Testis (tissue), 3 donors: ENCODE results near the gene RIN1. TPM values are rescaled to one million over a fixed set of nuclear protein-coding genes. Genes with fewer than 3 reads are reported as not detected.

Experiments used
- DNase-seq: peaks from one replicate; pipeline ENCODE4 v3.0.0-alpha.2; 2019
- H3K27ac ChIP-seq, 2 donors: fragments of 200-600 bp; sonication (generic); one replicate each; pipeline ENCODE4 v1.5.1; 2019
- H3K27me3 ChIP-seq: fragments of 200-600 bp; sonication (generic); one replicate; pipeline ENCODE4 v1.5.1; 2019
- H3K36me3 ChIP-seq: fragments of 200-600 bp; sonication (generic); one replicate; pipeline ENCODE4 v1.5.1; 2017; ENCODE audit warnings: low read depth; ENCODE audit errors: missing control alignments
- H3K4me1 ChIP-seq: fragments of 200-600 bp; sonication (generic); one replicate; pipeline ENCODE4 v1.5.1; 2019
- H3K4me3 ChIP-seq, 2 donors: fragments of 200-600 bp; sonication (generic); one replicate each; pipeline ENCODE4 v1.5.1; 2017 to 2019
- H3K9me3 ChIP-seq: fragments of 200-600 bp; sonication (generic); one replicate; pipeline ENCODE4 v1.5.1; 2017
- CTCF ChIP-seq, 3 experiments: fragments of 450-650 bp in 2 of 3; fragments of 200-600 bp in 1 of 3; sonication (generic) in 1 of 3; IDR thresholded peaks; one replicate each; pipeline ENCODE4 v1.5.1; 2016 to 2019; ENCODE audit warnings: antibody characterized with exemption in 3 of 3, mild to moderate bottlenecking in 2 of 3, moderate library complexity in 1 of 3
- POLR2A ChIP-seq: fragments of 450-650 bp; IDR thresholded peaks from one replicate; pipeline ENCODE4 v1.6.1; 2017; ENCODE audit warnings: antibody characterized with exemption, mild to moderate bottlenecking, moderate library complexity
- WGBS, 2 donors: methylation state at CpG; one replicate each; pipeline ENCODE4 v1.1.5; 2018; 5-methylcytosine and 5-hydroxymethylcytosine counted together
- intact Hi-C: fragments of 100-400 bp; cut with DNase I; formaldehyde crosslinking; loops from one replicate; pipeline ENCODE4 v1.15.1; 2023; ENCODE audit warnings: low total_unique reads
- polyA plus RNA-seq: library from polyadenylated mRNA; stranded (reverse); fragments of 350-450 nt; fragmentation: Illumina TruSeq; extraction: RNeasy Lipid Tissue Mini Kit (QIAGEN cat#74804); gene quantifications from one replicate; pipeline ENCODE4 v1.2.3, GENCODE V29; 2014; ENCODE audit warnings: low read depth, low replicate concordance; ENCODE audit not compliant: insufficient read depth
- small RNA-seq, 2 donors: library from RNA; depleted of rRNA; stranded (forward); fragments of <200 nt; gene quantifications; one replicate each; pipeline ENCODE3, GENCODE V24; 2016
- total RNA-seq, 2 donors: library from RNA; depleted of rRNA; stranded (reverse); fragments of >200 nt; gene quantifications; one replicate each; pipeline ENCODE4 v1.2.3, GENCODE V29; 2016

RIN1 gene
- total and polyA plus RNA-seq, 3 donors from 2014 or later = 4.7 to 8.5 (median 8.2) TPM

- intact Hi-C loops = no loop called here
- peaks cover 17% of the 10 kb centered on the region for H3K4me1 ChIP-seq
- no peak overlapping the region for H3K27ac ChIP-seq
- H3K4me3 ChIP-seq = no peak overlapping the region
- no peaks in the 10 kb centered on the region for H3K36me3 ChIP-seq
- no peaks in the 10 kb centered on the region for H3K9me3 ChIP-seq
- DNase-seq = no peak
- H3K27me3 ChIP-seq = no peaks in the 10 kb centered on the region
- TF ChIP-seq CTCF (IDR thresholded peaks at IDR 0.05) (no peak), POLR2A (no peak)
- 83 to 91% methylated on average over 6 to 13 of the region's 13 CpGs for WGBS, 2 donors
Measured at GRCh38 chr11:66285250-66285947, 50.8 kb downstream of the RIN1 start.

- intact Hi-C loops = no loop called here
- Histone ChIP-seq H3K9me3 (no peaks in the 10 kb centered on the region), H3K4me3 (no peak overlapping the region), H3K4me1 (peaks cover 11% of the 10 kb centered on the region), H3K27ac (no peak overlapping the region), H3K27me3 (no peaks in the 10 kb centered on the region), H3K36me3 (no peaks in the 10 kb centered on the region)
- TF ChIP-seq POLR2A (no peak), CTCF (IDR thresholded peaks at IDR 0.05) (no peak)
- no peak for DNase-seq
- WGBS, 2 donors = 95 to 96% methylated on average over 8 to 16 of the region's 16 CpGs
Measured at GRCh38 chr11:66284526-66285078, 51.6 kb downstream of the RIN1 start.

- intact Hi-C loops = no loop called here
- Histone ChIP-seq H3K27me3 (no peaks in the 10 kb centered on the region), H3K4me3 (no peak overlapping the region), H3K4me1 (peaks cover 11% of the 10 kb centered on the region), H3K36me3 (no peaks in the 10 kb centered on the region), H3K9me3 (no peaks in the 10 kb centered on the region), H3K27ac (no peak overlapping the region)
- DNase-seq = no peak
- no peak for TF ChIP-seq POLR2A
- TF ChIP-seq CTCF (IDR thresholded peaks at IDR 0.05) = no peak
- WGBS, 2 donors = 78 to 87% methylated on average over 9 to 13 of the region's 14 CpGs
Measured at GRCh38 chr11:66283461-66284105, 52.7 kb downstream of the RIN1 start.

- Histone ChIP-seq H3K9me3 (no peaks in the 10 kb centered on the region), H3K36me3 (no peaks in the 10 kb centered on the region), H3K4me1 (peaks cover 5% of the 10 kb centered on the region), H3K27ac (no peak overlapping the region), H3K4me3 (no peak overlapping the region), H3K27me3 (no peaks in the 10 kb centered on the region)
- TF ChIP-seq CTCF (IDR thresholded peaks at IDR 0.05) (peak; percentile 99 to 100 (median 100)), POLR2A (no peak)
- WGBS, 2 donors = 13 to 38% methylated on average over 10 to 35 of the region's 35 CpGs
- intact Hi-C loops = no loop called here
- DNase-seq = peak; percentile 99
Measured at GRCh38 chr11:66282468-66283455, 53.5 kb downstream of the RIN1 start.

Small RNA genes within 50 kb of the gene (small RNA-seq; reads per million reads assigned to genes)
- gene RF00017 = 0 reads per million in 2 donors

Other genes starting within 250 kb of the RIN1 start
- 10 to 100 TPM; 45.9 to 53.5 TPM for gene KLC2, start 78.7 kb downstream of the RIN1 start, total RNA-seq
- gene KLC2, start 78.7 kb downstream of the RIN1 start, polyA plus RNA-seq = 51.7 TPM
- 100 to 1,000 TPM in 1 of 2 donors, 10 to 100 TPM in 1; 63.2 to 107 TPM for gene RAB1B, start 67.8 kb downstream of the RIN1 start, total RNA-seq
- gene RAB1B, start 67.8 kb downstream of the RIN1 start, polyA plus RNA-seq = 180 TPM
- gene CNIH2, start 58.3 kb downstream of the RIN1 start, total RNA-seq = 1 to 10 TPM; 4.0 to 7.4 TPM
- gene CNIH2, start 58.3 kb downstream of the RIN1 start, polyA plus RNA-seq = 17.3 TPM
- 10 to 100 TPM; 60.5 to 94.1 TPM for gene YIF1A, start 47.3 kb downstream of the RIN1 start, total RNA-seq
- gene YIF1A, start 47.3 kb downstream of the RIN1 start, polyA plus RNA-seq = 82.6 TPM
- 1 to 10 TPM; 1.4 to 1.7 TPM for gene TMEM151A, start 44.5 kb downstream of the RIN1 start, total RNA-seq
- gene TMEM151A, start 44.5 kb downstream of the RIN1 start, polyA plus RNA-seq = 0.90 TPM
- 1 to 10 TPM; 3.9 to 6.4 TPM for gene CD248, start 19.4 kb downstream of the RIN1 start, total RNA-seq
- gene CD248, start 19.4 kb downstream of the RIN1 start, polyA plus RNA-seq = 35.5 TPM
- gene BRMS1, start 8.7 kb upstream of the RIN1 start, total RNA-seq = 10 to 100 TPM; 55.5 to 59.4 TPM
- gene BRMS1, start 8.7 kb upstream of the RIN1 start, polyA plus RNA-seq = 67.5 TPM
- 10 to 100 TPM; 28.2 to 45.1 TPM for gene B4GAT1, start 11.2 kb upstream of the RIN1 start, total RNA-seq
- 23.2 TPM for gene B4GAT1, start 11.2 kb upstream of the RIN1 start, polyA plus RNA-seq
- 1 to 10 TPM; 1.6 to 3.1 TPM for gene SLC29A2, start 35.3 kb upstream of the RIN1 start, total RNA-seq
- 1.2 TPM for gene SLC29A2, start 35.3 kb upstream of the RIN1 start, polyA plus RNA-seq
- gene NPAS4, start 84.6 kb upstream of the RIN1 start, total RNA-seq = 1 to 10 TPM in 1 of 2 donors, under 1 TPM in 1; 0.50 to 1.4 TPM
- 0.09 TPM for gene NPAS4, start 84.6 kb upstream of the RIN1 start, polyA plus RNA-seq
- 10 to 100 TPM; 21.2 to 23.7 TPM for gene MRPL11, start 102.4 kb upstream of the RIN1 start, total RNA-seq
- 50.0 TPM for gene MRPL11, start 102.4 kb upstream of the RIN1 start, polyA plus RNA-seq
- 10 to 100 TPM; 13.0 to 17.7 TPM for gene PELI3, start 130.5 kb upstream of the RIN1 start, total RNA-seq
- gene PELI3, start 130.5 kb upstream of the RIN1 start, polyA plus RNA-seq = 10.2 TPM
- 10 to 100 TPM; 29.3 to 31.0 TPM for gene DPP3, start 144.0 kb upstream of the RIN1 start, total RNA-seq
- 24.8 TPM for gene DPP3, start 144.0 kb upstream of the RIN1 start, polyA plus RNA-seq
- gene BBS1, start 174.2 kb upstream of the RIN1 start, total RNA-seq = 10 to 100 TPM; 86.1 to 89.3 TPM
- gene BBS1, start 174.2 kb upstream of the RIN1 start, polyA plus RNA-seq = 42.9 TPM
- 10 to 100 TPM; 20.7 to 23.3 TPM for gene ZDHHC24, start 209.6 kb upstream of the RIN1 start, total RNA-seq
- 9.2 TPM for gene ZDHHC24, start 209.6 kb upstream of the RIN1 start, polyA plus RNA-seq
- gene ACTN3, start 210.5 kb upstream of the RIN1 start, total RNA-seq = 1 to 10 TPM; 1.7 to 4.0 TPM
- gene ACTN3, start 210.5 kb upstream of the RIN1 start, polyA plus RNA-seq = 6.8 TPM
- gene CTSF, start 232.2 kb upstream of the RIN1 start, total RNA-seq = 100 to 1,000 TPM; 125 to 164 TPM
- 242 TPM for gene CTSF, start 232.2 kb upstream of the RIN1 start, polyA plus RNA-seq